T1000 (cell line): Measurements from ENCODE around the gene OR52N4.
"Not testable (repeated sequence)": the region's sequence is repeated elsewhere in the genome, so short reads cannot be mapped to it uniquely, and the experiment has no call there.

ENCODE experiments used
- DNase-seq: peaks from one replicate; lab custom pipeline; 2025; ENCODE audit warnings: mixed read lengths; lab: John Stamatoyannopoulos, UW

The OR52N4 gene

DNA sequence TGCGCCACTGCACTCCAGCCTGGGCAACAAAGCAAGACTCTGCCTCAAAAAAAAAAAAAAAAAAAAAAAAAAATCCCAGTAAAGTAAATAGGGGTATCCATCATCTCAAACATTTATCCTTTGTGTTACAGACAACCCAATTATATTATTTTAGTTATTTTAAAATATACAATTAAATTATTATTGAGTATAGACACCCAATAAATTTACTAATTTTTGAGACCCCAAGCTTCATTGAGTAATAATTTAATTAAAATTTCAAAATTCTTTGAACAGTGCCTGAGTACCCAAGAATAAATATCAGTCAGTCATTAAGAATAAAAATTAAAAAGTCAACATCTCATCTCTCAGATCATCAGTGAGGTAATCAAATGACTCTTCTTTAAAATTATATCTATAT lies at the start of gene OR52N4:
Gene OR52N4 (plus strand): TSS at position 301 of the 400 bp plus-strand sequence. CDS start 498 bp downstream, outside the sequence.
- no peak for DNase-seq

DNA sequence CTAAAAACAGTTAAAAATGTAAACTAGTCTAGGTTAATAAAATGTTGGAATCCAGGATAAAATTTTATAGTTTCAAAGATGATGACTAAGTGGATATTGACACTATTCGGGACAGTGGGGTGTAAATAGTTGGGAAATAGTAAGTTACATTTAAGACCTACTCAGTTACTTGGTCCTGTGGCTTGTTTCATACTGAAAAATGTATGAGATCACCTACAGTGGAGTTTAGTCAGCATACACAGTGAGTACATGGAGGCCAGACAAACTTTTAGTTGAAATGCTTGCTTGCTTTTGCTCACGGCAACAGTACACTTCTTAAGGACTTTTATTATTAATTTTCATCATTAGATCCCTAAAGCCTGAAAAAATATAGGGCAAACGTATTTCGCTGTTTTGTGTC lies 48.4 kb upstream of the OR52N4 start:
- DNase-seq = no peak

DNA sequence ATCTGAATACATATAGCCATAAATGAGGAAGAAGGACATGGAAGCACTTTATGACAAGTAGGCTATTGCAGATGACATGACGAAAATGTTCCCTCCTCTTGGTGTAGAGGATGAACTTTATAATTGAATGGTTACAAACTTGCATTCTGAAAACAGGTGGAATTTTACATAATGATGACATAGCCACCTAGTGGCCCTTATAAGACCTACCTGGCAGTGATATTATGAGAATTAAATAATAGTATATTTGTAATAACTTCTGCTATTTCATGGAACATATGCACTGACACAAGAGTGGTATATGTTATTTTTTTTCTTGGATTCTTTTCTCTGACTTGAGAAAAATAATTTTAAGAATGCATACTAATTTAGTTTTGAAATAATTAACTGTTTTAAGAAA lies 41.5 kb upstream of the OR52N4 start:
- DNase-seq = no peak

DNA sequence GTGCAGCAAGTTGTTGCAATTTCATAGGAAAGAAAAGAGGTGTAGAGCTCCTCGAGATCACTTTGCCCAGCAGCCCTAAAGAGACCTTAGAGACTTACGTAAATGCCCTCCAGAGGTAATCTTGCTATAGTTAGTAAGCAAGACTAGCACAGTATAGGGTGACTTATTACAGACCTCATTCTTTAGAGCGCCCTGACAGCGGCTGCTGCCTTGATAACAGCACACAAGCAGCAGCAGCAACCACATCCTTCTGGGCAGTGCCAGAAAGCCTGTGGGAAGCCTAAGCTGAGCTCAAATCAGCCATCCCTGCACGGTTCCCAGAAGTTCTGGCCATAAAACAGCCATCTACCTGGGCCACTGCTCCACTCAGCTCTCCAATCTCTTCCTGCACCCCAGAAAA lies 40.3 kb upstream of the OR52N4 start:
- DNase-seq = no peak

DNA sequence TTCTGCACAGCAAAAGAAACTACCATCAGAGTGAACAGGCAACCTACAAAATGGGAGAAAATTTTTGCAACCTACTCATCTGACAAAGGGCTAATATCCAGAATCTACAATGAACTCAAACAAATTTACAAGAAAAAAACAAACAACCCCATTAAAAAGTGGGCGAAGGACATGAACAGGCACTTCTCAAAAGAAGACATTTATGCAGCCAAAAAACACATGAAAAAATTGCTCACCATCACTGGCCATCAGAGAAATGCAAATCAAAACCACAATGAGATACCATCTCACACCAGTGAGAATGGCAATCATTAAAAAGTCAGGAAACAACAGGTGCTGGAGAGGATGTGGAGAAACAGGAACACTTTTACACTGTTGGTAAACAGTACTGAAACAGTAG lies 37.5 kb upstream of the OR52N4 start:
- DNase-seq = not testable (repeated sequence)

DNA sequence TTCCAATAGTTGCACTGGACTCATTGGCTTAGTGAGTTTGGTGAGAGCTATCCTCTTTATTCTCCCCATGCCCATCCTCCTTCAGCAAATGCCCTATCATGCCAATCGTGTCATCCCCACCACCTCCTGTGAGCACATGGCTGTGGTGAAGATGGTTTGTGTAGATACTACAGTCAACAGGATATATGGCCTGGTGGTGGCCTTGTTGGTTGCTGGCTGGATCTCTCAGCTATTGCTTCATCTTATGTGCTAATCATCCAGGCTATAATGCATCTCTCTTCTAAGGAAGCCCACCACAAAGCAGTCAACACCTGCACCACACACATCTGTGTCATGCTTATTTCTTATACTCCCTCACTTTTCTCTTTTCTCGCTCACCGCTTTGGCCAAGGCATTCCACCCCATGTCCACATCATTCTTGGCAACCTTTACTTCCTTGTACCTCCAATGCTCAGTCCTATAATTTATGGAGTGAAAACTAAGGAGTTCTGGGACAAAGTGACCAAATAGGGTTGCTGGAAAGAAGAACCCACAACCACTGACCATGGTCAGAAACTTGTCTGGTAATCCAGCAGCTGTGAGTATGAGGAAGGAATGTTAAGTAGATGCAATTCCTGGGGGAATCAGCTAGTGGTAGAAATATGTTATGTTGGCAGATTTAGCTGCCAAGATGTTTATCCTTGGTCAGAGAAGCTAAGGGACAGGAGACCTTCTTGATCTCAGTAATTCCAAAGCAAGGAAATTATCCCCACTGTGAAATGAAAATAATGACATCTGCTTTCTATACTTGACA lies 34.1 kb upstream of the OR52N4 start:
- no peak for DNase-seq

DNA sequence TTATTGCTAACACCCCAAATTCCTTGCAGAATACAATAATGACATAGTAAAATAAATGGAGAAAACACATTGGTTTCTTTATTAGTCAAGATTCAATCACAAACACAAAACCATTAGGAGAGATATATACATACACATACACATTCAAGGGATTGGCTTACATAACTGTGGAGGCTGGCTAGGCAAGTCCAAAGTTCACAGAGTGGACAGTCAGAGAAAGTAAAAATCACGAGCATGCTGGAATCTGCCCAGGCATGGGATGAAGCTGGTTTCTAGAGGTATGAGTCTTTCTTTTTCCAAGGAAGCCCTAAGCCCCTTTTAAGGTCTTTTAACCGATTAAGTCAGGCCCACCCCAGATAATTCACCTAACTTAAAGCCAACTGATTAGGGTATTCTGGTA lies 31.4 kb upstream of the OR52N4 start:
- DNase-seq = no peak

DNA sequence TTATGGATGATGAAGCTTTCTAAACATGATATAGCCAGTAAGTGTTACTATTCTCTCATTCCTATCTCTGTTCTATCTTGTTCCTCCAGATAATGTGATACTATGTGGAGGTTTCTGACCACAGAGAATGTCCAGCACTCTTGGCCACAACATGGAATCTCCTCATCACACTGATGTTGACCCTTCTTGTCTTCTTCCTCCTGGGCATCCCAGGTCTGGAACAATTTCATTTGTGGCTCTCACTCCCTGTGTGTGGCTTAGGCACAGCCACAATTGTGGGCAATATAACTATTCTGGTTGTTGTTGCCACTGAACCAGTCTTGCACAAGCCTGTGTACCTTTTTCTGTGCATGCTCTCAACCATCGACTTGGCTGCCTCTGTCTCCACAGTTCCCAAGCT lies 27.7 kb upstream of the OR52N4 start:
- no peak for DNase-seq

DNA sequence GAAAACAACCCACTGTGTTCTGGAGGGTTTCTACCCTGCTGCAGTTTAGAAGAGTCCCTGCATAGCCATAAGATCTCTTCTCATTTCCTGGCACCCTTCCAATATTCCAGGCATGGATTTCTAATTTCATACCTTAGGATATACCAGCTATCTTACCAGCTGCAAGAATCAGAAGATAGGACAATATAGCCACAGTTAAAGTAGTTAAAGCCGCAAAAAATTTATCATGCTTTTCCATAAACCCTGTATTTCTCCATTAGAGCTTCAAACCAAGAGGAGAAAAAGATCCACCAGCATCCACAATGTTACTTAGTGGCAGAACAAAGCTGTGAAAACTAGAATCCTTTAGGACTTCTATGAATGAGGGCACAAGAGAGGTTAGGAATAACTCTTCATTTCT lies 26.4 kb upstream of the OR52N4 start:
- DNase-seq = no peak

DNA sequence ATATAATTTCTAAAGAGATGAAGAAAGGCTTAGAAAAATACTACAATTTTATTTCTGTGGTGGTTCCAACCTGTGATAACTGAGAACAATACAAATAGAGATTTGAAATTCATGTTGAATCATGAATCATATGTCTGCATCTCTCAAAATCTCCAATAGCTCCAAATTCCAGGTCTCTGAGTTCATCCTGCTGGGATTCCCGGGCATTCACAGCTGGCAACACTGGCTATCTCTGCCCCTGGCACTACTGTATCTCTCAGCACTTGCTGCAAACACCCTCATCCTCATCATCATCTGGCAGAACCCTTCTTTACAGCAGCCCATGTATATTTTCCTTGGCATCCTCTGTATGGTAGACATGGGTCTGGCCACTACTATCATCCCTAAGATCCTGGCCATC lies 17.6 kb upstream of the OR52N4 start, which contains the start of gene OR56B1:
Gene OR56B1 (plus strand): TSS at position 53 of the 400 bp plus-strand sequence. CDS start 69 bp downstream, at position 122.
- no peak for DNase-seq

DNA sequence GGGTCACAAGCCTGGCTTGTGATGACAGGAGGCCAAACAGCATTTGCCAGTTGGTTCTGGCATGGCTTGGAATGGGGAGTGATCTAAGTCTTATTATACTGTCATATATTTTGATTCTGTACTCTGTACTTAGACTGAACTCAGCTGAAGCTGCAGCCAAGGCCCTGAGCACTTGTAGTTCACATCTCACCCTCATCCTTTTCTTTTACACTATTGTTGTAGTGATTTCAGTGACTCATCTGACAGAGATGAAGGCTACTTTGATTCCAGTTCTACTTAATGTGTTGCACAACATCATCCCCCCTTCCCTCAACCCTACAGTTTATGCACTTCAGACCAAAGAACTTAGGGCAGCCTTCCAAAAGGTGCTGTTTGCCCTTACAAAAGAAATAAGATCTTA lies 17.0 kb upstream of the OR52N4 start:
- DNase-seq = no peak

DNA sequence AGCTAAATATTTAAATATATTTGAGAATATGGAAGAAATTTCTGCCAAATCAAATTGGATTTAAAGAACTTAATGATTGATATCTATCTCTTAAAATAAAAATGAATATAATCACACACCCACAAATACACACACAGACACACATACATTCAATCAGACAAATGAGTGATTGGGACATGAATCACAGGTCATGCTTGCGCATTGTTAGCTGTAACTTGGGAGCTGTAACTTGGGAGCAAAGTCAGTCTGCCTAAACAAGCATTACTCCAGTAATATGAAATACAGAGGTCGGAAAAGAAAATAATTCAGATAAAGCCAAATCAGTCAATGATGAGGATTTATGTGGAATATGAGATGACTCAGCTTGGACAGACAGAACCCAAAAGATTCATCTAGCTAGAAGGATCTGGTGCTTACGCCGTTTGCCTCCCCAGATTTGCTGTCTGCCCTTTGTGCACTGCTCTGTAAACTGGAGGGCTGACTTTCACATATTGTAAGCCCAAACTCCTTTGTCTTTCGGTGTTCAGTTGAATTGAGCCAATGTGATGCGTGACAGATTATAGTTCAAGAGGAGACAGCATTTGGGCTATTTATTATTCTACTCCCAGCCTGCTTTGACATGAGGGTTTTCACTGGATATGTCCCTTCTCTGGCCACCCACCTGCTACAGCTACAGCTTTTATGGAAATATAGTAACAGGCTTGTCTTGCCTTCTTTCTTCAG lies 16.2 kb upstream of the OR52N4 start:
- DNase-seq = no peak

DNA sequence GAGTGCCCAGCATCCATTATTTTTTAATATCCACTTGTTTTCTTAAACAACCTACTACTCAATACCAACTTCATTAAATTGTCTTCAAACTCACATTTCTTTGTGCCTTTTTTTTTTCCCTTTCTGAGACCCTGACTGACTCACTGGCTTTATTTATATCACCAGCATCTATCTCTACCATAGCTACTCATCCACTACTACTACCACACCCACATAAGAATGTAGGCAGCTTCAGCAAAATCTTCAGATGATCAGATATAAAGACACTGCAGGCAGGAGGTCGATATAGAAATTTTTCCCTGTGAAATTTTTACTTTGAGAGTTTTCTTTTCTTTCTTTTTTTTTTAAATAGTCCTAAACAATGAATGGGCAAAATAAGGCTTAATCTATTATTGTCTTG lies 15.6 kb upstream of the OR52N4 start:
- no peak for DNase-seq

DNA sequence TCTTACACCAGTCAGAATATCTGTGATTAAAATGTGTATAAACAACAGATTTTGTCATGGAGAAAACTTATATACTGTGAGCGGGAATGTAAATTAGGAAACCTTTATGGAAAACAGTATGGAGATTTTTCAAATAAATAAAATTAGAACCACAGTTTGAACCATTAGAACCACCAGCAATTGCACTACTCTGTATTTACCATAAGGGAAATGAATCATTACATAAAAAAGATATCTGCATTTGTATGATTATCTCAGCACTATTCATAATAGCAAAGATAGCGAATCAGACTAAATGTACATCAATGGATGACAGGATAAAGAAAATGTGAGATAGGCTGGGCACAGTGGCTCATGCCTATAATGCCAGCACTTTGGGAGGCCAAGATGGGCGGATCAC lies 7.4 kb upstream of the OR52N4 start:
- DNase-seq = no peak

DNA sequence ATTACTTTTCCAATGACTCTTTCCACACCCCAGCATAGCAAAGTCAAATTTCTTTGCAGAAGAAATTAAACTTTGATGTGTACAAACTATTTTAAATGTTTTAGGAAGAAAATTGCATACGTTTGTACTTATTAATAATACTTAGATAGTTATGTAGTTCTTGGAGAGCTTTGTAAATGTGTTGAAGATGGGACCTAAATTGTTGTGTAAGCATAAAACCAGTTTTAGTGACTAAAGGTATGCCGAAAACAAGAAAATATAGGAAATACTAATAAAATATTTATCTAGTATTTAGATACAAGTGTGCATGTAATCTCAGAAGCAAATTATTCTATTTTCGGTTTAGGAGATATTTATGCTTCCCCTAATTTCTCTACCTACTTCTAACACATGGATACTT lies 4.2 kb upstream of the OR52N4 start:
- DNase-seq = no peak

DNA sequence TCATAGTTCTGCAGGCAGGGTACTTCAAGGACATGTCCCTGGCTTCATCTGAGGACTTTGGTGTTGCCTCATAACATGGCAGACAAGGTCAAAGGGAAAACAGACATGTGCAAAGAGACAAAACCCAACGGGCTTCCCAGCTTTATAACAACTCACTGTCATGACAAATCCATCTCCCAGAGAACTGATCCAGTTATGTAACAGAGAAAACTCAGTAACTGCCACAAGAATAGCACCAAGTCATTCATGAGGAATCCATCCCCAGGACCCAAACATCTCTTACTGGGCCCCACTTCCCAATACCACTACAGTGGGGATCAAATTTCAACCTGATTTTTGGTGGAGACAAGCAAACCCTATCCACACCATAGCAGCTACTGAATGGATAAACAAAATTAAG lies 13.0 kb downstream of the OR52N4 start:
- no peak for DNase-seq

DNA sequence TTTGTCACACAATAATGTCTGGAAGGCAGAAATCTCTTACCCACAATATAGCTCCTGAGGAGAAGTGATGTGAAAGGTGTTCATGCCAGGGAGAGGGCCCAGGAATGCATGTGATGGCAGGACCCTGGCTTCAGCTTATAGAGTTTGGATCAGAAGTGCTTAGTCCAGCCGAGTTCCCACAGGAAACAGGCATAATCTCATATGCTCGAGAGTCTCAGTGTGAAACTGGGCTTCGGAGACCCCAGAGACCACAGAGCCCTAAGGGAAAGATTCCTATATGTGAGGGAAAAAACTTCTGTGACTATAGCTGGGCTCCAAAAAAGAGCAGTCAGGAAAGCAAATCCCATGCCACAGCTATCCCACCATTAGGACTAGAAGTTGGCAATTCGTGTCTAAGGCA lies 29.2 kb downstream of the OR52N4 start, which contains the start of gene OR52N5:
Gene OR52N5 (minus strand): TSS at position 101 of the 400 bp plus-strand sequence. CDS start 4,721 bp downstream, outside the sequence.
- no peak for DNase-seq

DNA sequence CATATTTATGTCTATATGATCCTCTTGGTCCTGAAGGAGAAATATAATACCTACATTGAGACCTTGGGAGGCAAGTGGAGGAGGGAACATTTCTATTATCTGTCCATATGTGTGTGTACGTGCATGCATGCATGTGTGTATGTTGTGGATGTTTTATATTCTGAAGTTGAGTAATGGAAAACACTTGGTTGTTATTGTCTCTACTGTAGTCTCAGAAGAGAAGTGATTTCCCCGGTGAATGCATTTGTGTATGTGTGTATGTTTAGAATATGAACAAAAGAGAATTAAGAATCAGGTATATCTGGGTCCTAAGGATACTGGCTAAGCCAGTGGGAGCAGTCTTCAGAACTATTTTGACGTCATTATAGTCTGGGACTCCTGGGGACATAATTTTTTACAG lies 37.1 kb downstream of the OR52N4 start, which contains the start of gene OR52N1:
Gene OR52N1 (minus strand): TSS at position 101 of the 400 bp plus-strand sequence. CDS start 2,449 bp downstream, outside the sequence.
- no peak for DNase-seq

DNA sequence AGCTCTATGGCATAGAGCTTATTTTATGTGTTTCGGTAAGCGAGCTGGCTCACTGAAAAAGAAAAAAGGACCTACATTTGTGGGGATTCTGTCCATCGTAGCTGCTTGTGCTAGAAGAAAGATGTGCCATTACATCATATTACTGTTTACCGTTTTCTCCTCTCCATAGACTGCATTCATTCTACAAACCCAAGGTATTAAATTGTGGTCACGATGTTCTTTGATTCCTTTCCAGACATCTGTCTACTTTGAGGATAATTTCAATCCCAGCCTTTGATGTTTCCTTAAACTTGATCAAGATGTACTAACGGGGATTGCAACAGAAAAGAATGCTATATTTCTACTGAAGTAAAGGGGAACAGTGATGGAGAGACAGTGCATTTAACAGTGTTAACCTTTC lies 42.5 kb downstream of the OR52N4 start:
- no peak for DNase-seq

DNA sequence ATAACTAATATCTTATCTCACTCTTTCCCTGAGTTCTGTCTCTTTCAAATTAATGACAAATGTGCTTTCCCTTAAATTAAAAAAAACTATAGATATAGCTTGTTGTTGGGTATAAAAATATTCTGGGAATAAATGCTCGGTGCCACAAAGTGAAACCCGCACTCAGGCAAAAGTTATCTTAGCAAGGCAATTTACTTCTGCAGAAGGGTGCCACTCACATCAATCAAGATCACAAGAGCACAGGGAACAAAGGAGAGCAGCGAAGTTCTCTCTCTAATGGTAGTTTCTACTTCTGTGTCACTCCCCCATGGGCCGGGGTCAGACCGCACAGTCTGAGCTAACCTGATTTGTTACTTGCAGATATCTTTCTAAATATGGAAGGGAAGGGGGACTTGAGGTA lies 49.9 kb downstream of the OR52N4 start:
- DNase-seq = no peak
